GM13977 (cell line): Measurements from ENCODE around the gene SELENOM.
"Not testable (repeated sequence)": the region's sequence is repeated elsewhere in the genome, so short reads cannot be mapped to it uniquely, and the experiment has no call there.

ENCODE experiments used
- DNase-seq: peaks from one replicate; pipeline ENCODE4 v3.0.0; 2012; ENCODE audit warnings: low spot score
- in situ Hi-C: fragments of 300-500 bp; cut with MboI; formaldehyde crosslinking; loops from one replicate; pipeline ENCODE4 v1.12.0; 2022; ENCODE audit warnings: low sequenced_read_pairs, low pct_unique_long_range_greater_than_20kb, mixed read lengths, inconsistent platforms; ENCODE audit not compliant: unreplicated experiment
- TF ChIP-seq, protein P1 (sequence below): IDR thresholded peaks from 2 replicates; pipeline ENCODE4 v1.5.1; 2012; ENCODE audit warnings: mild to moderate bottlenecking, control low read depth; ENCODE audit not compliant: insufficient read depth; ENCODE audit errors: extremely low read depth, missing control alignments

The SELENOM gene

DNA sequence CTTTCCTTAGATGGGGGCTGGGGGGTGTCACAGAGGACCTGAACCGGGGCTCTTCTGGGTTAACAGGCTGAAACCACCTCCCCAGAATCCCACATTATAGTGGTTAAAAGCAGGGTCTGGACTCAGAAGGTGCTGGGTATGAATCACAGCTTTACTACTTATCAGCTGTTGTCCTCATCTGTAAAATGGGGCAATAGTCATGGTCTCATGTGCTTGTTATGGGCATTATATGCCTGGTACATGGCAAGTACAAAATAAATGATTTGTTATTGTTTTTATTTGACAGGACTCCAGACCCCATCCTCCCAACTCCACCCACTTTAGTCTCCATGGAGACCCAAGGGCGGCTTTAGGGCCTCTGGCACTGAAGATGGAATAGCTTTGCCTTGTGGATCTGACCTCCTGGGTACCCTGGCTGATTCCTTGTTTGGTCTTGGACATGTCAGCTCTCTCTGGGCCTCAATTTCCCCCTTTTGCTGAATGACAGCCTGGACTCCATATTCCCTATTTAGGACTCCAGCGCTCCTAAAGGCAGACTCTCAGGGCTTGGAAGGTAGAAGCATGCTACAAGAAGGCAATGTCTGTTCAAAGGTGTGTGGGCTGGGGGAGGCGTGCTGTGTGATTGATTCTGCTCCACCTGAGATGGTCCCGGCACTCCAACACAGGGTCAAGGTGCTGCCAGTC is 27.1 kb downstream of the SELENOM start:
- in situ Hi-C loops, result loop anchor here (10.0 kb wide), 1 partner anchor 316 kb away; no protein-coding TSS in a partner anchor
- DNase-seq, result peak; percentile 18

DNA sequence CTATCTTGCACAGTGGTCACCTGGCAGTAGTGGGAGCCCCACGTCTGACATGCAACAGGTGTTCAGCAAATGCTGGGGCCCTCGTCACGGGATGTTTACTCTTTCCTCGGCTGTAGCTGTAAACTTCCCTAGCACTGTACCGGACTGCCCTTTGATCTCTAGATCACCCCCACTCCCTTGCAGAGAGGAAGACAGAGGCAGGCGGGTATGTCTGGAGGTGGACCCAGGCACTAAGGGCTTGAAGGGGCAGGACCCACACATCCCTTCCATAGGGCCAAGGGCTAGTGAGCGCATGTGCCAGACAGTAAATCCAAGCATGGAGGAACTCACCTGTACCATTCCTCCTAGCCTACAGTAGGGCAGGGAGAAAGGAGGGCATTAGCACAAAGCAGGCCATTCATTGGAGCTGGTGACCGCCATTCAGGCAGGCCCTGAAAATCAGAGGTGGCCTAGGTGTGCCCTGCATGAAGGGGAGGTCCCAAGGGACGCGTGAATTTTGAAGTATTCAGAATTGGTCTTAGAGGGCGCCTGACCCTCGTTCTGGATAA is 28.2 kb downstream of the SELENOM start:
- DNase-seq, result no peak
- in situ Hi-C loops, result no loop called here
- TF ChIP-seq, protein P1, sequence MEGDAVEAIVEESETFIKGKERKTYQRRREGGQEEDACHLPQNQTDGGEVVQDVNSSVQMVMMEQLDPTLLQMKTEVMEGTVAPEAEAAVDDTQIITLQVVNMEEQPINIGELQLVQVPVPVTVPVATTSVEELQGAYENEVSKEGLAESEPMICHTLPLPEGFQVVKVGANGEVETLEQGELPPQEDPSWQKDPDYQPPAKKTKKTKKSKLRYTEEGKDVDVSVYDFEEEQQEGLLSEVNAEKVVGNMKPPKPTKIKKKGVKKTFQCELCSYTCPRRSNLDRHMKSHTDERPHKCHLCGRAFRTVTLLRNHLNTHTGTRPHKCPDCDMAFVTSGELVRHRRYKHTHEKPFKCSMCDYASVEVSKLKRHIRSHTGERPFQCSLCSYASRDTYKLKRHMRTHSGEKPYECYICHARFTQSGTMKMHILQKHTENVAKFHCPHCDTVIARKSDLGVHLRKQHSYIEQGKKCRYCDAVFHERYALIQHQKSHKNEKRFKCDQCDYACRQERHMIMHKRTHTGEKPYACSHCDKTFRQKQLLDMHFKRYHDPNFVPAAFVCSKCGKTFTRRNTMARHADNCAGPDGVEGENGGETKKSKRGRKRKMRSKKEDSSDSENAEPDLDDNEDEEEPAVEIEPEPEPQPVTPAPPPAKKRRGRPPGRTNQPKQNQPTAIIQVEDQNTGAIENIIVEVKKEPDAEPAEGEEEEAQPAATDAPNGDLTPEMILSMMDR, result no peak

More for the DNA sequence above, 27.1 kb downstream of the SELENOM start:
- TF ChIP-seq, protein P1, result no peak

DNA sequence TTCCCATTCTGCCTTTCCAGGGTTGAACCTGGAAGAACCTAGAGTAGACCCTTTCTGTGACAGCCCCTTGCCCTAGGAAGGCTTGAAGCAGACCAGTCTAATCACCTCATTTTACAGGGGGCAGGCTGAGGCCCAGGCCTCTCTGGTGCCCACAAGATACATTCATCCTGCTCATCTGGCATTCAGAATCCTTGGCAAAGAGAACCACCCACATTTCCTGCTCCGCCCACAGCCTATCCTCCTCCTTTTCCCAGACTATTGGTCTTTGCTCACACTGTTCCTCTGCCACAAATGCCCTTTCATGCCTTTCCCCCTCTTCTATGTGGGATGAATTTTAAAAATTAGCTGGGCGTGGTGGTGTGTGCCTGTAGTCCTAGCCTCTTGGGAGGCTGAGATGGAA is 29.0 kb downstream of the SELENOM start:
- in situ Hi-C loops, DNase-seq: not testable (repeated sequence)

DNA sequence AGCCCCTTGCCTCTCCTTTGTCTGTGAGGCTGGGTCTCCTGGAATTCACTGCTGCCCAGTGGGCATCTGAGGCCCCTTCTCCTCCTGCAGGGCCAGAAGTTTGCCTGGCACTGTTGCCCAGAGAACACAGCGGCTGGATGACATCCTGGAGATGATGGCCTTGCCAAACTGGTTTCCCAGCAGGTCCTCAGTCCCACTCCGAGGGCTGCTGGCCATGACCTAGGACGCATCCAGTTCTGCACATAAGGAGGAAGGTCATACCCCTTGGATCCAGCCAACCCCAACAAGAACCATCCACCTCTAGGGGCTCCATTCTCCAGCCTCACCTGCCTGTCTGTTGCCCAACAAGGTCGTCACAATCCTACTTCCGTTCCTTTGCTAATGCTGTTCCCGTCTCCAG is 29.7 kb downstream of the SELENOM start:
- DNase-seq, result no peak
- TF ChIP-seq, protein P1, result no peak
- in situ Hi-C loops, result no loop called here

DNA sequence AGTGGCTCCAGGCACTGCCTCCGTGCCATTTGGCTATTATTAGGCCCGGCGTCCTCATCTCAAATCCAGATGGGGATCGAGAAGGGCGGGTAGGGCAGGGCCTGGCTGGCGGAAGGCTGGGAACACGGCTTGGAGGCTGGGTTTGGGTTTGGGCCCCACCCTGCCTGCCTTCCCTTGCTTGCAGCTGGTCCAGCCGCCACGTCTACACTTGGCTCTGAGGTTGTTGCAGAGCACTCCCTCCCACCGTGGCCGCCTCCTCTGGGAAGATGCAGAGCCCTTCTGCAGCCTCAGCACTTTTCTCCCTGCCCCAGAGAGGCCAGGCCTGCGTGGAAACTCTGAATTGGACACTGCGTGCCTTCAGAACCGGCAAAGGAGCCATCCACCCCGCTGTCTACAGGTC is 31.4 kb downstream of the SELENOM start:
- TF ChIP-seq, protein P1, result no peak
- no peak for DNase-seq
- in situ Hi-C loops, result no loop called here

DNA sequence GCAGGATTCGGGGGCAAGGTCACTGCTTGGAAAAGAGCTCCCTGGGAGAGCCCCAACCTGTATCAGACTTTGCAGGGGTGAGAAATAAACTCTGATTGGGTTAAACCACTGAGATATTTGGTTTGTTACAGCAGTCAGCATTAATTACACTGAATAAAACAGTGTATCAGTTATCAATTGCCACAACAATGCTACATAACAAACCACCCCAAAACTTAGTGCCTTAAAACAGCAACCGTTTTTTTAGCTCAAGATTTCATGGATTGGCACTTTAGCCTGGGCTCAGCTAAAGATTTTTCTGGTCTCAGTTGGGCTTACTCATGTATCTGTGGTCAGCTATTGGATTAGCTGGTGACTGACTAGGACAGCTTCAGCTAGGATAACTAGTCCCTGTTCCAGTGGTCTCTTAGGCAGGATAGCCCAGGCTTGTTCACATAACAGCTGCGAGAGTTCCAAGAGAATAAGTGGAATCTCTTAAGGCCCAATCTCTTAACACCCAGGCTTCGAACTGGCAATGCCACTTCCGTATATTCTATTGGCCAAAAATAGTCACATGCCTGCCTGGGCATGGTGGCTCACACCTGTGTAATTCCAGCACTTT is 33.7 kb downstream of the SELENOM start:
- DNase-seq, in situ Hi-C loops: not testable (repeated sequence)

DNA sequence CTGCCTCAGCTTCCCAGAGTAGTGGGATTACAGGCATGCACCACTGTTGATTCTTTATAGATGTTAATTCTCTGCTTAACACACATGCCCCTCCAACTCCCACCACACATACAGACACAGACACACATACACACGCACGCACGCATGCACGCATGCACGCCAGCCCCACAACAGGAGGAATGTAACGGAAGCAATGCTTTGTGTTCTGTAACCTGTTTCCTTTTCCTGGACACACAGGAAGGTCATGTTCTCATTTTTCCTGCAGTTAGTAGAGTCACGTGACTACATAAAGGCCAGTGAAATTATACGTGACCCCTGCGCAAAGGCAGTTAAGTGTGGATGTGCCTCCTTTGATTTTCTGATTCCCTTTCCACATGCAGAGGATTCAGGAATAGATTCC is 34.2 kb downstream of the SELENOM start:
- DNase-seq, in situ Hi-C loops: not testable (repeated sequence)

DNA sequence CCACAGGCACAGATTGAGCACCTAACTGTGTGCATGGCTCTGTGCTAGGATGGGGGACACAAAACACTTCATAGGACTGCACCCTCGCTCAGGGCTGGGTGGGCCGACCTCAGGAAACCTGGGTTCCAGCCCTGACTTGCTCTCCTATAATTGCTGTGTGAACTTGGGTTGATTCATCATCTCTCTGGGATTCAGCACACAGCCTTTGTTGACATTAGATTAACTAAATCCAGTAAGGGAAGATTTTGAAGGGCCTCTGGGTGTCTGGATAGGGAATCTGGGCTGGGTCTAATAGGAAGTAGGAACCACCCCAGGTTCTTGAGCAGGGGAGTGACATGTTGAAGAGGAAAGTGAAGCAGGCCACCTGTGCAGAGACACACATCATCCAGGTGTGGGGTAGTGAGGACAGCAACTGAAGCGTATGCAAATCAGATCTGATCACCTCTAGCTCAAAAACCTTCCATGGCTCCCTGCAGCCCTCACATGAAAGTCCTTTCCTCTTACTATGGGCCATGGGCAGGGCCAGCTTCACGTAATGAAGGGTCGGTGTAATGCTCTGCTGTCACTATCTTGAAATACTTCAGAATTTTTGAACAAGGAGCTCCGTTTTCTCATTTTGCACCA is 37.6 kb downstream of the SELENOM start:
- DNase-seq, in situ Hi-C loops: not testable (repeated sequence)
